Endodermal cell (in vitro differentiated cells): ENCODE measurements around the gene CD81. TPM values are rescaled to one million over a fixed set of nuclear protein-coding genes. Genes with fewer than 3 reads are reported as not detected.

Experiments used
- DNase-seq: peaks from one replicate; pipeline ENCODE4 v3.0.0-alpha.2; 2017
- H3K27ac ChIP-seq: 2 replicates; pipeline ENCODE4 v1.5.1; 2013; ENCODE audit warnings: mild to moderate bottlenecking, low read depth, low read length, moderate library complexity
- H3K27me3 ChIP-seq: 2 replicates; pipeline ENCODE4 v1.6.1; 2013; ENCODE audit warnings: mild to moderate bottlenecking, low read length, moderate library complexity; ENCODE audit not compliant: insufficient read depth, control insufficient read depth, poor library complexity, severe bottlenecking
- H3K36me3 ChIP-seq: 2 replicates; pipeline ENCODE4 v1.7.0; 2013; ENCODE audit warnings: mild to moderate bottlenecking, low read length, moderate library complexity; ENCODE audit not compliant: control insufficient read depth, insufficient read depth
- H3K4me1 ChIP-seq: one replicate; pipeline ENCODE4 v1.7.0; 2013; ENCODE audit warnings: low read length; ENCODE audit not compliant: control insufficient read depth, insufficient read depth
- H3K4me3 ChIP-seq: 2 replicates; pipeline ENCODE4 v1.5.1; 2013; ENCODE audit warnings: mild to moderate bottlenecking, low read length, moderate library complexity
- H3K9ac ChIP-seq: 2 replicates; pipeline ENCODE4 v1.6.1; 2013; ENCODE audit warnings: mild to moderate bottlenecking, low read length, moderate library complexity; ENCODE audit not compliant: poor library complexity, severe bottlenecking; ENCODE audit errors: extremely low read depth
- H3K9me3 ChIP-seq: 2 replicates; pipeline ENCODE4 v1.6.1; 2013; ENCODE audit warnings: mild to moderate bottlenecking, low read length, moderate library complexity; ENCODE audit not compliant: control insufficient read depth
- H3K27ac Mint-ChIP-seq: 2 replicates; pipeline ENCODE4 v1.8.0; 2020; ENCODE audit warnings: mixed read lengths
- H3K27me3 Mint-ChIP-seq: 2 replicates; pipeline ENCODE4 v1.8.0; 2021; ENCODE audit warnings: mild to moderate bottlenecking, mixed read lengths; ENCODE audit not compliant: insufficient read depth
- H3K36me3 Mint-ChIP-seq: 2 replicates; pipeline ENCODE4 v1.8.0; 2020; ENCODE audit warnings: low read depth, mixed read lengths
- H3K4me1 Mint-ChIP-seq: 2 replicates; pipeline ENCODE4 v1.8.0; 2020; ENCODE audit warnings: mixed read lengths
- H3K4me3 Mint-ChIP-seq: 2 replicates; pipeline ENCODE4 v1.8.0; 2020; ENCODE audit warnings: mild to moderate bottlenecking, moderate library complexity, mixed read lengths
- H3K9me3 Mint-ChIP-seq: 2 replicates; pipeline ENCODE4 v1.8.0; 2020; ENCODE audit warnings: mild to moderate bottlenecking, mixed read lengths
- WGBS, 2 experiments: methylation state at CpG; one replicate each; pipeline versions ENCODE4 v1.1.5 to v1.1.7; 2013; ENCODE audit warnings: missing lambda C conversion rate in 2 of 2, mixed read lengths in 1 of 2; ENCODE audit not compliant: insufficient coverage in 1 of 2, insufficient read length in 1 of 2; 5-methylcytosine and 5-hydroxymethylcytosine counted together
- total RNA-seq, 2 donors: library from RNA; stranded (reverse); fragmentation: NEBNext Ultra II Directional in 1 of 2; extraction: Animal tissue kit (Norgen Biotek cat#: 25700) in 1 of 2; gene quantifications; 2 replicates in 1 of 2; 3 replicates in 1 of 2; pipeline ENCODE4 v1.2.1, GENCODE V29; 2021
- TF ChIP-seq, protein P1 (sequence below): fragments of 200-600 bp; sonication (generic); conservative IDR thresholded peaks from 2 replicates; pipeline ENCODE4 v1.5.0; 2021; ENCODE audit warnings: antibody characterized with exemption, mild to moderate bottlenecking

CD81 gene
- total RNA-seq, 2 donors from 2014 or later = 275 to 331 TPM

DNA sequence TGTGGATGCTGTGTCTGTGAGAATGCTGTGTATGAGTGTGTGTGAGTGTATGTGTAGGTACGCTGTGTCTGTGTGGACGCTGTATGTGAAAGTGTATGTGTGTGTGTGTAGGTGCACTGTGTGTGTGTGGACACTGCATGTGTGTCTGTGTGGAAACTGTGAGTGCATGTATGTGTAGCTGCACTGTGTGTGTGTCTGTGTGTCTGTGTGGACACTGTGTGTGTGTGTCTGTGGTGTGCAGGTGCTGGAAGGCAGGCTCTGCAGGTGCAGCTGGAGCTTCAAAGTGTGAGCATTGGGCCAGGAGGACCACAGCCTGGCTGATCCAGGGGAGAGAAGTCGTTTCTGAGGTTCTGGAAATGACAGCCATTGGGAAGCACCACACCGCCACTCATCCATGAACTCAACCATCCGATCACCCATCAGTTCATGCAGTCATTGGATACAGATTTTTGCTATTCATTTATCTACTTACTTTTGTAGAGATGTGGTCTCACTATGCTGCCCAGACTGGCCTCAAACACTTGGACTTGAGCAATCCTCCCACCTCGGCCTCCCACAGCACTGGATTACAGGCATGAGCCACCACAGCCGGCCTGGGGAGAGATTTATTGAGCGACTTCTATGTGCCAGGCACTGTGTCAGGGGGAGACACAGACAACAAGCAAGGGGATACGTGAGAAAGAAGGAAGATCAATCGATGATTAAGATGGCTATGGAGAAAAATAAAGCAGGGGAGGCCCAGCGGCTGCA is 57.6 kb downstream of the CD81 start:
- DNase-seq = no peak
- Histone ChIP-seq H3K4me3 (no peak overlapping the region), H3K27me3 (peaks cover 38% of the 10 kb centered on the region), H3K36me3 (no peaks in the 10 kb centered on the region), H3K27ac (no peak overlapping the region), H3K9ac (no peak overlapping the region), H3K4me1 (no peaks in the 10 kb centered on the region), H3K9me3 (no peaks in the 10 kb centered on the region)
- 84 to 90% methylated on average over 8 to 11 of the region's 11 CpGs for WGBS, 2 experiments
- Mint-ChIP-seq H3K9me3 (no peaks in the 10 kb centered on the region), H3K36me3 (no peaks in the 10 kb centered on the region), H3K27ac (no peak overlapping the region), H3K27me3 (peaks cover 36% of the 10 kb centered on the region), H3K4me3 (no peak overlapping the region), H3K4me1 (no peaks in the 10 kb centered on the region)
- TF ChIP-seq, protein P1, sequence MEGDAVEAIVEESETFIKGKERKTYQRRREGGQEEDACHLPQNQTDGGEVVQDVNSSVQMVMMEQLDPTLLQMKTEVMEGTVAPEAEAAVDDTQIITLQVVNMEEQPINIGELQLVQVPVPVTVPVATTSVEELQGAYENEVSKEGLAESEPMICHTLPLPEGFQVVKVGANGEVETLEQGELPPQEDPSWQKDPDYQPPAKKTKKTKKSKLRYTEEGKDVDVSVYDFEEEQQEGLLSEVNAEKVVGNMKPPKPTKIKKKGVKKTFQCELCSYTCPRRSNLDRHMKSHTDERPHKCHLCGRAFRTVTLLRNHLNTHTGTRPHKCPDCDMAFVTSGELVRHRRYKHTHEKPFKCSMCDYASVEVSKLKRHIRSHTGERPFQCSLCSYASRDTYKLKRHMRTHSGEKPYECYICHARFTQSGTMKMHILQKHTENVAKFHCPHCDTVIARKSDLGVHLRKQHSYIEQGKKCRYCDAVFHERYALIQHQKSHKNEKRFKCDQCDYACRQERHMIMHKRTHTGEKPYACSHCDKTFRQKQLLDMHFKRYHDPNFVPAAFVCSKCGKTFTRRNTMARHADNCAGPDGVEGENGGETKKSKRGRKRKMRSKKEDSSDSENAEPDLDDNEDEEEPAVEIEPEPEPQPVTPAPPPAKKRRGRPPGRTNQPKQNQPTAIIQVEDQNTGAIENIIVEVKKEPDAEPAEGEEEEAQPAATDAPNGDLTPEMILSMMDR = no peak

DNA sequence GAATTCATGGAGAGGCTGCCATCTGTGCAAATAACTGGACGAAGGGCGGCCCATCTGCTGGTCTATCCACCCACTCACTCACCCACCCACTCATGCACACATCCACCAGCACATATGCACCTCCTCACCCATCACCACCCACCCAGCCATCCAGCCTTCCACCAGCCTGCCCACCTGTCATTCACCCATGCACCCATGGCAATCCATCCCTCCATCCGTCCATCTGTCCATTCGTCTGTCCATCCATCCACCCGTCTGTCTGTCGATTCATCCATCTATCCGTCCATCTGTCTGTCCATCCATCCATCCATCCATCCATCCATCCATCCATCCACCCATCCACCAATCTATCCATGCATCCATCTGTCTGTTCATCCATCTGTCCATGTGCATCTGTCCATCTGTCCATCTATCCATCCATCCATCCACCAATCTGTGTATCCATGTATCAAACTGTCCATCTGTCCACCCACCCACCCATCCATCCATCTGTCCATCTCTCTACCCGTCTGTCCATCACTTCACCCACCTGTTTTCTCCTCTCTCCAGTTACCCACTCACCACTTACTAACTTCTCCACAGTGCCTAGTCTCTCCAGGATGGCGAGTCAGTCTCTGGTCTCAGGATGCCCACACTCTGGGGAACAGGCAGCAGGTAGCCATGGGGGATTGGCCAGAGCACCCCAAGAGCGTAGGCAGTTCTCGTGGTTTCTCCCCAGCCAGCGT is 58.3 kb downstream of the CD81 start:
- Histone ChIP-seq H3K4me3 (no peak overlapping the region), H3K36me3 (no peaks in the 10 kb centered on the region), H3K27me3 (peaks cover 46% of the 10 kb centered on the region), H3K9ac (no peak overlapping the region), H3K4me1 (no peaks in the 10 kb centered on the region), H3K9me3 (no peaks in the 10 kb centered on the region), H3K27ac (no peak overlapping the region)
- H3K4me3 Mint-ChIP-seq = no peak overlapping the region
- peaks cover 43% of the 10 kb centered on the region for H3K27me3 Mint-ChIP-seq
- TF ChIP-seq, protein P1 = no peak
- H3K36me3 Mint-ChIP-seq = no peaks in the 10 kb centered on the region
- H3K9me3 Mint-ChIP-seq = no peaks in the 10 kb centered on the region
- DNase-seq = no peak
- 91 to 92% methylated on average over 12 of the region's 12 CpGs for WGBS, 2 experiments
- no peak overlapping the region for H3K27ac Mint-ChIP-seq
- no peaks in the 10 kb centered on the region for H3K4me1 Mint-ChIP-seq

DNA sequence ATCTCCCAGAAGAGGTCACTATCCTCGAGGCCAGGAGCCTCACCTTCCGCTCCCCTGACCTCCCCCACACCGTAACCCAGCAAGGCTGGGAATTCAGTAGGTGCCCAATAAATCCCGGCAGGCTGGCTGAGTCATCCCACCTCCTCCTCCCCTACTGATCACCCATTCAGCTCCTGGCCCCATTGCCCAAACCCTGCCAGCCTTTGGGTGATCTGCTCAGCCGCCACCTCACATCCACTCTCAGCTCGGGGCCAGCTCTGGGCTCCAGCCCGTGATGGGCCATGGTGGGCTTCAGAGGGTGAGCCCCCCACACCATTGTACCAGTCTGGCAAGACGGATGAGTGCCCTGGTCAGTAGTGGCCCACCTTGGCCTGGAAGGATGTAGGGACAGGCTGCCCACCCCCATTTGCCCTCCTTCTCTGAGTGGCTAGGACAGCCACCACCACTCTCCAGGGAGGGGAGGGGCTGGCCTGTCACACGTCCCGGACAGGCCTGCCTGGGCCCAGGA is 59.0 kb downstream of the CD81 start:
- Histone ChIP-seq H3K27me3 (peaks cover 52% of the 10 kb centered on the region), H3K4me3 (no peak overlapping the region), H3K9me3 (no peaks in the 10 kb centered on the region), H3K9ac (no peak overlapping the region), H3K27ac (no peak overlapping the region), H3K4me1 (no peaks in the 10 kb centered on the region), H3K36me3 (no peaks in the 10 kb centered on the region)
- no peak for DNase-seq
- WGBS, 2 experiments = 83 to 85% methylated on average over 2 to 10 of the region's 10 CpGs
- no peaks in the 10 kb centered on the region for H3K4me1 Mint-ChIP-seq
- no peak overlapping the region for H3K4me3 Mint-ChIP-seq
- TF ChIP-seq, protein P1 = no peak
- H3K9me3 Mint-ChIP-seq = no peaks in the 10 kb centered on the region
- no peak overlapping the region for H3K27ac Mint-ChIP-seq
- H3K36me3 Mint-ChIP-seq = no peaks in the 10 kb centered on the region
- H3K27me3 Mint-ChIP-seq = peaks cover 50% of the 10 kb centered on the region
